OCI-LY7 (cell line): ENCODE results near the gene ZC3H7B. TPM values are rescaled to one million over a fixed set of nuclear protein-coding genes. Genes with fewer than 3 reads are reported as not detected.
A peak's percentile ranks its signal among the peaks of the same experiment; 100 is the strongest.

Source experiments
- BruUV-seq: library from RNA; stranded (reverse); fragments of 400-500 nt; replicated peaks from 2 replicates; lab custom pipeline; 2021; lab: Mats Ljungman, UMichigan
- CTCF ChIA-PET: fragments of 300-600 bp; sonication (Branson Sonifier 250); formaldehyde crosslinking; loops from one replicate; lab custom pipeline; 2022; ENCODE audit warnings: antibody characterized with exemption; ENCODE audit not compliant: unreplicated experiment; lab: Charles Lee
- POLR2A ChIA-PET: fragments of 300-600 bp; sonication (Branson Sonifier 250); formaldehyde crosslinking; loops from one replicate; lab custom pipeline; 2022; ENCODE audit warnings: antibody characterized with exemption; lab: Charles Lee
- DNase-seq: peaks from one replicate; pipeline ENCODE4 v3.0.0-alpha.2; 2015; ENCODE audit warnings: low spot score
- H2AFZ ChIP-seq: fragments of 200-600 bp; sonication (generic), shearing (Covaris generic); 2 replicates; pipeline ENCODE4 v1.6.1; 2014; ENCODE audit warnings: mild to moderate bottlenecking, antibody characterized with exemption, low read length, moderate library complexity
- H3K27ac ChIP-seq: fragments of 200-600 bp; sonication (generic); 2 replicates; pipeline ENCODE4 v1.5.1; 2014; ENCODE audit warnings: mixed run types, low read depth, mild to moderate bottlenecking, moderate library complexity, low read length, inconsistent platforms; ENCODE audit not compliant: poor library complexity, severe bottlenecking
- H3K36me3 ChIP-seq: fragments of 200-600 bp; sonication (generic); 2 replicates; pipeline ENCODE4 v1.6.1; 2014; ENCODE audit warnings: mild to moderate bottlenecking, antibody characterized with exemption, low read length, moderate library complexity, mixed read lengths; ENCODE audit not compliant: insufficient read depth
- H3K4me1 ChIP-seq: fragments of 200-600 bp; sonication (generic); 2 replicates; pipeline ENCODE4 v1.5.1; 2014; ENCODE audit warnings: mild to moderate bottlenecking, low read length; ENCODE audit not compliant: insufficient read depth, poor library complexity, severe bottlenecking
- H3K4me2 ChIP-seq: fragments of 200-600 bp; sonication (generic); 2 replicates; pipeline ENCODE4 v1.6.1; 2014; ENCODE audit warnings: mild to moderate bottlenecking, low read length
- H3K4me3 ChIP-seq: fragments of 200-600 bp; sonication (generic); 2 replicates; pipeline ENCODE4 v1.5.1; 2014; ENCODE audit warnings: mild to moderate bottlenecking, low read depth, low read length; ENCODE audit not compliant: poor library complexity, severe bottlenecking
- H3K79me2 ChIP-seq: fragments of 200-600 bp; sonication (generic); 2 replicates; pipeline ENCODE4 v1.6.1; 2016; ENCODE audit warnings: low read depth, mild to moderate bottlenecking, low read length, moderate library complexity, mixed read lengths; ENCODE audit not compliant: insufficient read depth
- H3K9me2 ChIP-seq: fragments of 200-600 bp; sonication (generic); 2 replicates; pipeline ENCODE4 v1.6.1; 2016; ENCODE audit warnings: mild to moderate bottlenecking, low read length, mixed read lengths; ENCODE audit not compliant: insufficient read depth
- H3K9me3 ChIP-seq: fragments of 200-600 bp; sonication (generic); 2 replicates; pipeline ENCODE4 v1.6.1; 2014; ENCODE audit warnings: mild to moderate bottlenecking, mixed run types, low read length, mixed read lengths
- H4K20me1 ChIP-seq: fragments of 200-600 bp; sonication (generic); 2 replicates; pipeline ENCODE4 v1.6.1; 2014; ENCODE audit warnings: mild to moderate bottlenecking, antibody characterized with exemption, low read length, moderate library complexity, mixed read lengths; ENCODE audit not compliant: insufficient read depth
- CTCF ChIP-seq: fragments of 200-600 bp; sonication (generic); conservative IDR thresholded peaks from 2 replicates; pipeline ENCODE4 v1.5.1; 2014; ENCODE audit warnings: mild to moderate bottlenecking, antibody characterized with exemption, low read length, moderate library complexity, mixed read lengths
- EZH2phosphoT487 ChIP-seq: fragments of 200-600 bp; sonication (generic); IDR thresholded peaks from 2 replicates; pipeline ENCODE4 v1.6.1; 2018; ENCODE audit warnings: low read depth, borderline replicate concordance, mild to moderate bottlenecking, mixed run types, antibody characterized with exemption, low read length, moderate library complexity, mixed read lengths
- intact Hi-C: fragments of 100-400 bp; cut with micrococcal nuclease; formaldehyde crosslinking; loops from one replicate; pipeline ENCODE4 v1.10.0; 2022; ENCODE audit not compliant: unreplicated experiment
- total RNA-seq, 2 experiments: library from RNA; depleted of rRNA in 1 of 2; stranded (reverse); fragments of >200 nt in 1 of 2; shearing (Covaris generic) in 1 of 2; gene quantifications; 2 replicates each; pipeline ENCODE4 v1.2.3, GENCODE V29; 2014 to 2022

ZC3H7B gene
- total RNA-seq, 2 experiments from 2014 or later = 46.7 to 56.3 TPM

GRCh38 chr22:41296826-41297667 is 4.3 kb upstream of the ZC3H7B start:
- H3K36me3 ChIP-seq = no peaks in the 10 kb centered on the region
- H3K4me1 ChIP-seq = peaks cover 6% of the 10 kb centered on the region
- no peaks in the 10 kb centered on the region for H3K9me3 ChIP-seq
- no peaks in the 10 kb centered on the region for H4K20me1 ChIP-seq
- H3K4me2 ChIP-seq = no peak overlapping the region
- intact Hi-C loops = no loop called here
- TF ChIP-seq EZH2phosphoT487 = no peak
- TF ChIP-seq CTCF = no peak
- no peak overlapping the region for H3K4me3 ChIP-seq
- H3K9me2 ChIP-seq = no peaks in the 10 kb centered on the region
- no peak for DNase-seq
- H2AFZ ChIP-seq = no peak overlapping the region
- CTCF ChIA-PET = no interaction called here
- no peak overlapping the region for H3K27ac ChIP-seq
- no TSS peak for BruUV-seq
- peaks cover 8% of the 10 kb centered on the region for H3K79me2 ChIP-seq
- POLR2A ChIA-PET = no interaction called here

DNA sequence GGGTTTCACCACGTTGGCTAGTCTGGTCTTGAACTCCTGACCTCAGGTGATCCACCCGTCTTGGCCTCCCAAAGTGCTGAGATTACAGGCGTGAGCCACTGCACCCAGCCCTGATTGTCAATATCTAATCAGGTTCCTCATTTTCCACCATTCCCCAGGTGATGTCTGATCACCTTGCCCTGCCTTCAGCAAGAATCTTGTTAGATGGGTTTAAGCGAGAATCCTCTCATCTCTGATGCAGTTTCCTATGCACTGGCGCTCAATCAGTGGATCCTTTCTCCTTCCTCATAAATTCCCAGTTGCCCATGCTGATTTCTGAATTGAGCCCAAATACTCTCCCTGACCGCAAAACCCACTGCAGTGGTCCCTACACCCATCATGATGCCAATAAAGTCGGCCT is 664 bp upstream of the ZC3H7B start:
- intact Hi-C loops = loop anchor here (10.0 kb wide), 1 partner anchor 84 kb away; the partner anchor contains the start of gene TEF
- H3K4me3 ChIP-seq = peak overlapping the region; percentile 99
- peaks cover 20% of the 10 kb centered on the region for H3K4me1 ChIP-seq
- H4K20me1 ChIP-seq = no peaks in the 10 kb centered on the region
- H2AFZ ChIP-seq = peak overlapping the region; percentile 45
- no peaks in the 10 kb centered on the region for H3K9me2 ChIP-seq
- POLR2A ChIA-PET = interaction anchor here (0.9 to 1.2 kb wide), 3 partner anchors 12 to 349 kb away, joined by 3 to 7 read pairs (median 3); partner anchors contain the start of genes RANGAP1 and RBX1
- peaks cover 43% of the 10 kb centered on the region for H3K79me2 ChIP-seq
- no TSS peak for BruUV-seq
- H3K4me2 ChIP-seq = peak overlapping the region; percentile 85
- peaks cover 14% of the 10 kb centered on the region for H3K36me3 ChIP-seq
- CTCF ChIA-PET = no interaction called here
- no peaks in the 10 kb centered on the region for H3K9me3 ChIP-seq
- DNase-seq = no peak
- TF ChIP-seq EZH2phosphoT487 (no peak), CTCF (no peak)
- H3K27ac ChIP-seq = no peak overlapping the region
